Activated CD8-positive, alpha-beta memory T cell treated with anti-CD3 and anti-CD28 coated beads, Interleukin-2, amount 50 U/mL, for 24 hours (primary cell): ENCODE measurements around the gene CRYL1.

Experiments used
- DNase-seq: peaks from one replicate; pipeline ENCODE4 v3.0.0-alpha.2; 2020; ENCODE audit errors: extremely low read depth

The CRYL1 gene, protein sequence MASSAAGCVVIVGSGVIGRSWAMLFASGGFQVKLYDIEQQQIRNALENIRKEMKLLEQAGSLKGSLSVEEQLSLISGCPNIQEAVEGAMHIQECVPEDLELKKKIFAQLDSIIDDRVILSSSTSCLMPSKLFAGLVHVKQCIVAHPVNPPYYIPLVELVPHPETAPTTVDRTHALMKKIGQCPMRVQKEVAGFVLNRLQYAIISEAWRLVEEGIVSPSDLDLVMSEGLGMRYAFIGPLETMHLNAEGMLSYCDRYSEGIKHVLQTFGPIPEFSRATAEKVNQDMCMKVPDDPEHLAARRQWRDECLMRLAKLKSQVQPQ

DNA sequence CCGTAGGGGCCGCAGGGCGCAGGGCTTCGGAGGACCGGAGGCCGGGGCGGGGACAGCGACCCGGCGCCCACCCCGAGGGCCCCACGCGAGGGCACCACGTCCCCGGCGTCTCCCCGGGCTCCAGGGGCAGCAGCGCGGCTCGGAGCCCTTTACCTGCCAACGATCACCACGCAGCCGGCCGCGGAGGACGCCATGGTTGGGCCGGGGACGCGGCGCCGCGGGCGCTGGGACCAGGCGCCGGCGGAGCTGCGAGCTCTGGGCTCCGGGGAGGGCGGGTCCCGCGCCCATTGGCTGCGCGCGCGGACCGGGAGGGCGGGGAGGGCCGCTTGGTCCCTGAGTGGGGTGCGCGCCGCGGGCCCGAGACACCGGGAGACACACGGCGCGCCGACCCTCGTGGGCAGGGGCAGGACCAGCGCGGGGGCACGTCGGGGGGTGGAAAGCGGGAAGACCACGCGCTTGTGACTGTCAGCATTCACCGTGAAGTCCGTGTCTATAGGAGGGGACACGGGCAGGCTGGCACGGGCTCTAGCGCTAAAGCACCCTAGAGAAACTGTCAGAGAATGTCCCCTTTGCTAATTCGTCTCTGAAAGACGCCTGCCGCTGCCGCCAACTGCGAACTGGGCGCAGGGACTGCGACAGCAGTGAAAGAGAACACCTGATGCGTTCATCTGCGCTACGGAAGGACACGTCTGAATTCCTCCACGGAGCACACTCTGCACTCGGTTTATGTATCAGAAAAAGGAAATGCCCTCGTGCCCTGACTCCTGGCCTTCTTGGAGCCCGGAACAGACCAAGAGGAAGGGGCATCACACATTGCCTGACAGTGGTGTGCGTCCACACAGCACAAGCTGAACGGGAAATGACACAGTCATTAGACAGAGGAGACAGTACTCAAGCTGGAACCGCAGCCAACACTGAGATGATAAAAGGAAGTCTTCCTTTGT, at the start of gene CRYL1:
CRYL1 (minus strand) TSS at position 257 of the 944 bp plus-strand sequence; CDS start at position 194, 63 bp downstream.
- peak; percentile 30 for DNase-seq

DNA sequence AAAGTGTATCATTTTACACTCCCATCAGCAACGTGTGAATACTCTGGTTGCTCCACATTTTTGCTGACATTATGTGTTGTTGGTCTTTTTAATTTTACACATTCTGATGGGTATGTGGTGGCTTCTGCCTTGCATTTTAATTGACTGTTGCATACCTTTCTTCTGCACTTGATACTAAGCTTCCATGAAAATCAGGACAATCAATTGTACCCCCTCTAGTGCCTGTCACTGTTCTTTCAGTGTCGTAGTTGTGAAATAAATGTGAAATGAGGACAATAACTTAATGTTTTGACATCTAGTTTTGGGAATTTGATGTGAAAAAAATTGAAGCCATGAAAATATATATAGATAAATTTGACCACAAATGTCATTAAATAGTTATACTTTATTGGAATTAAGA, 48.0 kb upstream of the CRYL1 start:
- no peak for DNase-seq

DNA sequence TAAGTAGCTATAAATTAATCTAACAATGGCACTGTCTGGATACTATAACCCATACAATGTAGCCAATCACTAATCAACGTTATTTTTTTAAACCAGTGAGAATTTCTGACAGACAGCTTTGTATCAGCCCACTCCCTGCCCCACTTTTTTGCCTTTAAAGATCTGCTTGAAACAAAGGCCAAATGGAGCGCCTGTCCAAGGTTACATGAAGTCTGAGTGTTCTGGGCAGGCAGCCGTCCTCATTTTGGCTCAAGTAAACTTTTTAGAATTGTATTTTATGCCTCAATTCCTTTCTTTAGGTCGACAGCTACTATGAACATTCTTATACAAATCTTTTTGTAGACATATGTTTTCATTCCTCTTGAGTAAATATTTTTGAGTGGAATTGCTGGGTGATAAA, 47.5 kb upstream of the CRYL1 start:
- DNase-seq: no peak

DNA sequence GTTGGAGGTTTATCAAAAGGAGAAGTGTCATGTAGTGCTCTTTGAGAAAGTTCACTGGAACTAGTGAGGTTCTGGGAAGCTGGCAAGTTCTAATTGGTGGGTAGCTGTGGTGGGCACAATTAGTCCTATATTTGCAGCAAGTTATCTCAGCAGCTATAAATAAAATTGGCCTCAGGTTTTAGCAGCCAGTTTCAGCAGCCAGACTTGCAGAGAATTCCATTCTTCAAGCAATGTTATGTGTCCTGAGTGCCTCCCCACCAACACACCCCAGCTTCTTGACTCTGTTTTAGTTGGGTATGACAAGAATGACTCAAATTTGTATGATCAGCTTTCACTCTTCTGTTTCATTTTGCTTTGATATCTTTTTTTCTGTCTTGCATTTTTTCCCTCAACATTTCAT, 46.0 kb upstream of the CRYL1 start:
- DNase-seq: no peak

DNA sequence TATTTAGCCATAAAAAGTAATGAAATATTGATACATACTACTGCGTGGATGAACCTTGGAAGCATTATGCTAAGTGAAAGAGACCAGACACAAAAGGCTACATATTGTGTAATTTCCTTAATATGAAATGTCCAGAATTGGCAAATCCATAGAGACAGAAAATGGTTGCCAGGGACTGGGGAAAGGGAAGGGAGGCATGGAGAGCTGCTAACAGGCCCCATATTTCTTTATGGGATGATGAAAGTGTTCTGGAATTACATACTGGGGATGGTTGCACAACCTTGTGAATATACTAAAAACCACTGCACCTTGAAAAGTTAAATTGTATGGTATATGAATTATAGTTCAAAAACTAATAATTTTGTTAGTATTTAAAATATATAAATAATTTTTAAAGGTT, 44.9 kb upstream of the CRYL1 start:
- no peak for DNase-seq

GRCh38 chr13:20567881-20568528, 42.3 kb upstream of the CRYL1 start:
- DNase-seq: no peak

- DNase-seq: peak; percentile 44
These were observed 41.5 kb upstream of the CRYL1 start, which contains the start of gene IFT88 for GRCh38 chr13:20566898-20567874. IFT88 (plus strand) TSS chr13:20567157; CDS start chr13:20574386, 7,229 bp downstream.

DNA sequence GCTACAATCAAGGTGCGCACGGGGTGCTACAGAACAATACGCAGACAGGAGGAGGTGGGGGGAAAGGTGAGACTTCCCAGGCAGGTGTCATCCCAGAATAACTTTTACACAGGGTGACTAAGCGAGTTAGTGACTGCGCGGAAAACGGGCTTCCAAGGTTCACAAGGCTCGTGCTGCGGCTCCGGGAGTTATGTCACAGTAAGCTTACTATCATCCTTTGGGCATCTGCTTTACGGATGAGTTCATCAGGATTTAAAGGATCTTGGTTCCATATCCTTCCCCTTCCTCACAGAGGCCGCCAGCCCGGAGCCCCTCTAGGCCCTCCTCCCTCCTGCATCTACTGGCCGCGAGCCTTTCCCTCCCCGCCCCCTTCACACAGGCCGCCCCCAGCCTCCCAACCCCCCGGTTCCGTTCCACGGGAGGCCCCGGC, 40.8 kb upstream of the CRYL1 start:
- no peak for DNase-seq

GRCh38 chr13:20565115-20565736, 39.6 kb upstream of the CRYL1 start:
- DNase-seq: no peak

DNA sequence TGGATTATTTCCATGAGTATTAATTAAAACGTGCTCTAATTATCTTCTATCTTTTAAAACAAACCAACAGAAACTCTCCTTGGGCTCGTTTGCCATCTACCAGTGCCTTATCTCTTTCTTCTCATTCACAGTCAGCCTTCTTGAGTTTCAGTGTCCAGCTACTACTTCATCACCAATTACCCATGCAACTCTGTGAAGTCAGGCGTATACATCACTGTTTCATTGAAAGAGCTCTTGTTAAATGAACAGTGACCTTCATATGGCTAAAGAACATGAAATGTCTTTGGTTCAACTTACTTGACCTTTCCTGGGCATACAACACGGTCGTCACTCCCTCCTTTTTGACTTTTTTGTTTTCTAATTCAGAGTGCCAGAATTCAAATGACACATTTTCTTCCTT, 36.1 kb upstream of the CRYL1 start:
- DNase-seq: no peak

- DNase-seq: no peak
These were observed 34.2 kb upstream of the CRYL1 start for GRCh38 chr13:20559659-20560356.

GRCh38 chr13:20558982-20559381, 33.3 kb upstream of the CRYL1 start:
- no peak for DNase-seq

DNA sequence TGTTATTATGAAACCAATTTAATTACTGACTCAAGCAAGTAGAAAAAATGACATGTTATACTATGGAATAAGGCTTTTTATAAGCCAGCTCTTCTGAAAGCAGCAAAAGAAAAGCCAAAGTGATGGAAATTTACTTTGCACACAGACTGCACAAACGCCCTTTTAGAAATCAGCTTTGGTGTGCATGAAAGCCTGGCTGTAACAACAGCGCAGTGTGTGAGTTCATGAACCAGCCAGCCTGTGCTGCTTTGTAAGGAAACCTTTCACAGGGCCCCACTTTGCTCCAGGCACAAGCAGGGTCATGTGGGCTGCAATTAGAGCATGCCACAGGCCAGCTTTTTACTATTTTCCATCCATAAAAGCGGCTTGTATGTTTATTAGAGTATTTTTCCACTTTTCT, 27.7 kb upstream of the CRYL1 start:
- DNase-seq: no peak

GRCh38 chr13:20550799-20551198, 25.1 kb upstream of the CRYL1 start:
- no peak for DNase-seq

DNA sequence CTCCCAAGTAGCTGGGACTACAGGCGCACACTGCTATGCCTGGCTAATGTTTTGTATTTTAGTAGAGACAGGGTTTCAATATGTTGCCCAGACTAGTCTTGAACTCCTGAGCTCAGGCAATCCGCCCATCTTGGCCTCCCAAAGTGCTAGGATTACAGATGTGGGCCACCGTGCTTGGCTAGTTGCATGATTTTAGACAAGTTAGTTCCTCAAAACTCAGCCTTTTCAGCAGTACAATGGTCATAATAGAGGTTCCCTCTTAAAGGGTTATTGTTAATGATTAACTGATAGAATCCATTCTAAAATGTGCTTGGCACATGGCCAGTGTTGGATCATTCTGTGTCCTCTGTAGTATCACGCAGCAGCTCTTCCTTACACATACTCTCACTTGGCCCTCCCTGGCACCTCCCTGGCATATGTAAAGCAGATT, 21.8 kb upstream of the CRYL1 start:
- DNase-seq: no peak

DNA sequence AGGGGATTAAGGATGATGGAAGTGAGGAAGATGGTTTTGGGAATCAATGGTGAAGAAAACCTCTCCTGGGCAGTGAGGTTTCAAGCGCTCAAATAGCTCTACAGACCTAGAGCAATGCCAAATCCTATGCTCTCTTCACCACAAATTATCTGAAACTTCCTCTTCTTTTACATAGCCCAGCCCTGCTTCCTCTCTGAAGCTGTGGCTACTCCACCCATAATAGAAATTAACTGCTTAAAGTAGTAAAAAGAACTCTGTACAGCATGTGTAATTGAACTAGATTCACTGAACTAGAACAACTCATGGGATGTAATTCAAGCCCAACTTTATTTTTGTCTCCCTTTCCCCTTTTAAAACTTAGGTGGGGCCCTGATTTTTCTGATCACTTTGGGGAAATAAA, 20.9 kb upstream of the CRYL1 start:
- DNase-seq: no peak

DNA sequence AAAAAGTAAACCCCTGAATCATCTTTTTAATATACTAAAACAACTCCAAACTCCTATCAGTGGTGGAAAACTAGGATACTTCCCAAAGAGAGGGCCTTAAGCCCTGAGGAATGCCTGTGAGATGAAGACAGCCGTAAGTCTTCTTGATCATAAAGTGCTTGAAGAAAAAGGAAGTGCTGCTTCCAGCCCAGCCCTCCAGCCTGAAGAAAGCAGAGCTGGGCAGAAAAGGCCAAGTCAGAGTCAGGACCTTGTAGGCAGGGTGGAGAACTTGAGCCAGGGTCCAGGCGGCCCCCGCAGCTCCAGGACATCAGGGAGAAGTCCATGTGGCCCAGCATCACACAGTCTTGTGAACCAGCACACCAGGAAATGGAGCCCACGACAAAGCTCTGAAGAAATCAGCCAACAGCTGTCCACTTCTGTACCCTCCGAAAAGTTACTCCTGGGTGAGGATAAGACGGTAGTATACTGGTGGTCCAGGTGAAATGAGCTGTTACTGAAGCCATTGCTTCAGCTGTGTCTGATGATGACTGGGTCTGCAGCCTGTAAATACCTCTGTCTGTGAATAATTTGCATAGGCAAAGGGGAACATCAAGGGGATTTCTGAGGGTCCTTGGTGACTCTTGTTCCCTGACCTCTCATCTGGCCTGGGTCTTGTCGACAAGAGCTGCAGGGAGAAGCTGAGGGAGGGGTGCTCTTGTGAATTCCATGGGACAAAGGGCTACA, 18.7 kb upstream of the CRYL1 start:
- DNase-seq: no peak

- no peak for DNase-seq
These were observed 11.3 kb upstream of the CRYL1 start for GRCh38 chr13:20536992-20537391.

GRCh38 chr13:20534038-20534608, 8.5 kb upstream of the CRYL1 start:
- no peak for DNase-seq
